HG02642 (cell line): ENCODE results near the gene F8A1.
"Not testable (repeated sequence)": the region's sequence is repeated elsewhere in the genome, so short reads cannot be mapped to it uniquely, and the experiment has no call there.

Experiments
- ATAC-seq: cut with Tn5 transposase; IDR thresholded peaks from one replicate; pipeline ENCODE4 v1.9.1; 2021; ENCODE audit warnings: mild to moderate bottlenecking; ENCODE audit not compliant: unreplicated experiment, poor library complexity

The F8A1 gene

GRCh38 chrX:154886069-154886788, at the start of gene F8A1:
Gene F8A1 (plus strand): TSS chrX:154886355. CDS start chrX:154886375, 20 bp downstream.
- peak; percentile 81 for ATAC-seq

GRCh38 chrX:154840856-154841255, 45.3 kb upstream of the F8A1 start:
- ATAC-seq: no peak

- ATAC-seq: no peak
Observed at GRCh38 chrX:154850957-154851611, 35.1 kb upstream of the F8A1 start.

GRCh38 chrX:154855256-154855655, 30.9 kb upstream of the F8A1 start:
- no peak for ATAC-seq

- ATAC-seq: not testable (repeated sequence)
Observed at GRCh38 chrX:154868522-154868921, 17.6 kb upstream of the F8A1 start.

- no peak for ATAC-seq
Observed at GRCh38 chrX:154873329-154873728, 12.8 kb upstream of the F8A1 start.

GRCh38 chrX:154884069-154884468, 2.1 kb upstream of the F8A1 start:
- not testable (repeated sequence) for ATAC-seq

GRCh38 chrX:154885057-154885456, 1.1 kb upstream of the F8A1 start:
- ATAC-seq: not testable (repeated sequence)

- ATAC-seq: not testable (repeated sequence)
Observed at GRCh38 chrX:154885549-154885948, 606 bp upstream of the F8A1 start.

- peak; percentile 48 for ATAC-seq
Observed at GRCh38 chrX:154886789-154887221, 650 bp downstream of the F8A1 start.

- no peak for ATAC-seq
Observed at GRCh38 chrX:154890990-154891639, 5.0 kb downstream of the F8A1 start.

- ATAC-seq: no peak
Observed at GRCh38 chrX:154892296-154892695, 6.1 kb downstream of the F8A1 start.

- ATAC-seq: no peak
Observed at GRCh38 chrX:154900323-154900722, 14.2 kb downstream of the F8A1 start.

- no peak for ATAC-seq
Observed at GRCh38 chrX:154902408-154902807, 16.3 kb downstream of the F8A1 start.

GRCh38 chrX:154908821-154909220, 22.7 kb downstream of the F8A1 start:
- ATAC-seq: no peak

GRCh38 chrX:154910048-154910447, 23.9 kb downstream of the F8A1 start:
- not testable (repeated sequence) for ATAC-seq

GRCh38 chrX:154910528-154910927, 24.4 kb downstream of the F8A1 start:
- not testable (repeated sequence) for ATAC-seq

GRCh38 chrX:154914052-154914451, 27.9 kb downstream of the F8A1 start:
- no peak for ATAC-seq

GRCh38 chrX:154918060-154918483, 31.9 kb downstream of the F8A1 start:
- no peak for ATAC-seq

GRCh38 chrX:154924771-154925170, 38.6 kb downstream of the F8A1 start:
- not testable (repeated sequence) for ATAC-seq
